Measurements from ENCODE around the gene WSCD2. TPM values are rescaled to one million over a fixed set of nuclear protein-coding genes. Genes with fewer than 3 reads are reported as not detected.

Gene WSCD2
- total RNA-seq, 2 experiments from 2014 or later: not detected

- H3K9me3 ChIP-seq (ENCODE audit: low read length): no peaks in the 10 kb centered on the region
- H3K27ac ChIP-seq (ENCODE audit: low read depth, low read length, poor library complexity, severe bottlenecking): no peak overlapping the region
- no peaks in the 10 kb centered on the region for H3K4me1 ChIP-seq (ENCODE audit: insufficient read depth, low read length, poor library complexity, severe bottlenecking)
- H3K9me2 ChIP-seq (ENCODE audit: insufficient read depth, low read length): no peaks in the 10 kb centered on the region
- no peak overlapping the region for H3K4me2 ChIP-seq (ENCODE audit: low read length)
- ChIA-PET CTCF (ENCODE audit: unreplicated experiment) (no interaction called here), POLR2A (interaction anchor here (0.5 kb wide), 1 partner anchor 611 kb away, joined by 7 read pairs; no protein-coding TSS in a partner anchor)
- intact Hi-C loops (cut with micrococcal nuclease; ENCODE audit: unreplicated experiment): no loop called here
- no peaks in the 10 kb centered on the region for H3K36me3 ChIP-seq (ENCODE audit: insufficient read depth, low read length)
- no peak for TF ChIP-seq CTCF (conservative IDR thresholded peaks at IDR 0.05; ENCODE audit: low read length)
- TF ChIP-seq EZH2phosphoT487 (IDR thresholded peaks at IDR 0.05; ENCODE audit: borderline replicate concordance, low read depth, low read length): no peak
- H2AFZ ChIP-seq (ENCODE audit: low read length): no peak overlapping the region
- no peaks in the 10 kb centered on the region for H3K79me2 ChIP-seq (ENCODE audit: insufficient read depth, low read depth, low read length)
- no peak overlapping the region for H3K4me3 ChIP-seq (ENCODE audit: low read depth, low read length, poor library complexity, severe bottlenecking)
- BruUV-seq (replicated peaks): no TSS peak
- no peak for DNase-seq (ENCODE audit: low spot score)
- H4K20me1 ChIP-seq (ENCODE audit: insufficient read depth, low read length): no peaks in the 10 kb centered on the region
Observed at GRCh38 chr12:108104657-108105056, 24.4 kb upstream of the WSCD2 start.

GRCh38 chr12:108106599-108106998, 22.5 kb upstream of the WSCD2 start:
- intact Hi-C loops (cut with micrococcal nuclease; ENCODE audit: unreplicated experiment): no loop called here
- no TSS peak for BruUV-seq (replicated peaks)
- Histone ChIP-seq H3K79me2 (ENCODE audit: insufficient read depth, low read depth, low read length) (no peaks in the 10 kb centered on the region), H2AFZ (ENCODE audit: low read length) (no peak overlapping the region), H3K4me3 (ENCODE audit: low read depth, low read length, poor library complexity, severe bottlenecking) (no peak overlapping the region), H3K4me1 (ENCODE audit: insufficient read depth, low read length, poor library complexity, severe bottlenecking) (no peaks in the 10 kb centered on the region), H3K36me3 (ENCODE audit: insufficient read depth, low read length) (no peaks in the 10 kb centered on the region), H3K9me3 (ENCODE audit: low read length) (no peaks in the 10 kb centered on the region), H4K20me1 (ENCODE audit: insufficient read depth, low read length) (no peaks in the 10 kb centered on the region), H3K4me2 (ENCODE audit: low read length) (no peak overlapping the region), H3K27ac (ENCODE audit: low read depth, low read length, poor library complexity, severe bottlenecking) (no peak overlapping the region), H3K9me2 (ENCODE audit: insufficient read depth, low read length) (no peaks in the 10 kb centered on the region)
- ChIA-PET POLR2A (interaction anchor here (0.7 kb wide), 1 partner anchor 761 kb away, joined by 4 read pairs; no protein-coding TSS in a partner anchor), CTCF (ENCODE audit: unreplicated experiment) (no interaction called here)
- DNase-seq (ENCODE audit: low spot score): no peak
- no peak for TF ChIP-seq EZH2phosphoT487 (IDR thresholded peaks at IDR 0.05; ENCODE audit: borderline replicate concordance, low read depth, low read length)
- no peak for TF ChIP-seq CTCF (conservative IDR thresholded peaks at IDR 0.05; ENCODE audit: low read length)

- Histone ChIP-seq H3K9me2 (ENCODE audit: insufficient read depth, low read length) (no peaks in the 10 kb centered on the region), H3K4me2 (ENCODE audit: low read length) (no peak overlapping the region), H3K9me3 (ENCODE audit: low read length) (no peaks in the 10 kb centered on the region), H2AFZ (ENCODE audit: low read length) (no peak overlapping the region), H3K79me2 (ENCODE audit: insufficient read depth, low read depth, low read length) (no peaks in the 10 kb centered on the region), H3K27ac (ENCODE audit: low read depth, low read length, poor library complexity, severe bottlenecking) (no peak overlapping the region), H3K4me3 (ENCODE audit: low read depth, low read length, poor library complexity, severe bottlenecking) (no peak overlapping the region), H3K36me3 (ENCODE audit: insufficient read depth, low read length) (no peaks in the 10 kb centered on the region), H3K4me1 (ENCODE audit: insufficient read depth, low read length, poor library complexity, severe bottlenecking) (no peaks in the 10 kb centered on the region), H4K20me1 (ENCODE audit: insufficient read depth, low read length) (no peaks in the 10 kb centered on the region)
- ChIA-PET CTCF (ENCODE audit: unreplicated experiment) (no interaction called here), POLR2A (no interaction called here)
- no peak for TF ChIP-seq CTCF (conservative IDR thresholded peaks at IDR 0.05; ENCODE audit: low read length)
- TF ChIP-seq EZH2phosphoT487 (IDR thresholded peaks at IDR 0.05; ENCODE audit: borderline replicate concordance, low read depth, low read length): no peak
- DNase-seq (ENCODE audit: low spot score): no peak
- intact Hi-C loops (cut with micrococcal nuclease; ENCODE audit: unreplicated experiment): no loop called here
- no TSS peak for BruUV-seq (replicated peaks)
Observed at GRCh38 chr12:108107293-108107692, 21.8 kb upstream of the WSCD2 start.
